Smooth muscle cell (in vitro differentiated cells): ENCODE measurements around the gene RBP3. TPM values are rescaled to one million over a fixed set of nuclear protein-coding genes. Genes with fewer than 3 reads are reported as not detected.

Source experiments
- DNase-seq: peaks from one replicate; lab custom pipeline; 2025; ENCODE audit not compliant: unreplicated experiment; lab: John Stamatoyannopoulos, UW
- H2AFZ ChIP-seq: fragments of 200-600 bp; sonication (generic); 2 replicates; pipeline ENCODE4 v1.6.0; 2016; ENCODE audit warnings: antibody characterized with exemption, low read depth, mild to moderate bottlenecking
- H3F3A ChIP-seq: fragments of 200-600 bp; sonication (generic); 2 replicates; pipeline ENCODE4 v1.6.0; 2017; ENCODE audit warnings: antibody characterized with exemption, low read depth
- H3K27ac ChIP-seq: fragments of 200-600 bp; sonication (generic); 2 replicates; pipeline ENCODE4 v1.5.1; 2016; ENCODE audit warnings: low read depth, mild to moderate bottlenecking
- H3K27me3 ChIP-seq: fragments of 200-600 bp; sonication (generic); 2 replicates; pipeline ENCODE4 v1.6.1; 2016; ENCODE audit warnings: low read depth, mild to moderate bottlenecking
- H3K36me3 ChIP-seq: fragments of 200-600 bp; sonication (generic); 2 replicates; pipeline ENCODE4 v1.5.1; 2016; ENCODE audit warnings: low read depth
- H3K4me1 ChIP-seq: fragments of 200-600 bp; sonication (generic); 2 replicates; pipeline ENCODE4 v1.5.1; 2016; ENCODE audit warnings: low read depth
- H3K4me2 ChIP-seq: fragments of 200-600 bp; sonication (generic); 2 replicates; pipeline ENCODE4 v1.6.0; 2016; ENCODE audit warnings: mild to moderate bottlenecking
- H3K4me3 ChIP-seq: fragments of 200-600 bp; sonication (generic); 2 replicates; pipeline ENCODE4 v1.5.1; 2016; ENCODE audit warnings: mild to moderate bottlenecking
- H3K79me2 ChIP-seq: fragments of 200-600 bp; sonication (generic); 2 replicates; pipeline ENCODE4 v1.6.0; 2016; ENCODE audit warnings: low read depth, mild to moderate bottlenecking
- H3K9ac ChIP-seq: fragments of 200-600 bp; sonication (generic); 2 replicates; pipeline ENCODE4 v1.6.0; 2016; ENCODE audit warnings: low read depth
- H3K9me3 ChIP-seq: fragments of 200-600 bp; sonication (generic); replicated peaks from 2 replicates; pipeline ENCODE4 v1.5.1; 2016; ENCODE audit warnings: low read depth
- H4K20me1 ChIP-seq: fragments of 200-600 bp; sonication (generic); 2 replicates; pipeline ENCODE4 v1.6.0; 2016; ENCODE audit warnings: low read depth
- CTCF ChIP-seq: fragments of 200-600 bp; sonication (generic); IDR thresholded peaks from 2 replicates; pipeline ENCODE4 v1.5.1; 2017; ENCODE audit warnings: borderline replicate concordance, mild to moderate bottlenecking, antibody characterized with exemption; ENCODE audit not compliant: insufficient read depth, poor library complexity, severe bottlenecking
- WGBS: methylation state at CpG from one replicate; pipeline ENCODE4 v1.1.7; 2016; ENCODE audit warnings: low lambda C conversion rate; 5-methylcytosine and 5-hydroxymethylcytosine counted together
- polyA plus RNA-seq: library from polyadenylated mRNA; unstranded; fragments of >200 nt; fragmentation: Nextera tagmentation; extraction: Ambion mirVana; gene quantifications from 2 replicates; pipeline ENCODE4 v1.2.1, GENCODE V29; 2016
- total RNA-seq: library from RNA; depleted of rRNA; stranded (reverse); fragments of >200 nt; gene quantifications from 2 replicates; pipeline ENCODE4 v1.2.3, GENCODE V29; 2014

Gene RBP3
- total and polyA plus RNA-seq, 2 experiments from 2014 or later = not detected

- H3K27ac ChIP-seq = no peak overlapping the region
- no peaks in the 10 kb centered on the region for H3F3A ChIP-seq
- no peaks in the 10 kb centered on the region for H3K79me2 ChIP-seq
- no peaks in the 10 kb centered on the region for H3K9me3 ChIP-seq
- H2AFZ ChIP-seq = no peak overlapping the region
- WGBS = 86% methylated on average over 5 of the region's 5 CpGs
- H3K4me2 ChIP-seq = no peak overlapping the region
- no peaks in the 10 kb centered on the region for H4K20me1 ChIP-seq
- H3K9ac ChIP-seq = no peak overlapping the region
- no peak overlapping the region for H3K4me3 ChIP-seq
- H3K36me3 ChIP-seq = no peaks in the 10 kb centered on the region
- no peak for TF ChIP-seq CTCF
- peaks cover 9% of the 10 kb centered on the region for H3K27me3 ChIP-seq
- DNase-seq = no peak
- H3K4me1 ChIP-seq = no peaks in the 10 kb centered on the region
These were observed 21.7 kb upstream of the RBP3 start for GRCh38 chr10:47326306-47326926.

GRCh38 chr10:47326927-47327330 lies 21.2 kb upstream of the RBP3 start:
- no peak for TF ChIP-seq CTCF
- no peaks in the 10 kb centered on the region for H3K36me3 ChIP-seq
- no peak overlapping the region for H2AFZ ChIP-seq
- 65% methylated on average over 11 of the region's 11 CpGs for WGBS
- no peak overlapping the region for H3K4me3 ChIP-seq
- H3F3A ChIP-seq = no peaks in the 10 kb centered on the region
- no peaks in the 10 kb centered on the region for H4K20me1 ChIP-seq
- H3K4me2 ChIP-seq = no peak overlapping the region
- H3K27ac ChIP-seq = no peak overlapping the region
- H3K9me3 ChIP-seq = no peaks in the 10 kb centered on the region
- DNase-seq = no peak
- no peaks in the 10 kb centered on the region for H3K4me1 ChIP-seq
- no peak overlapping the region for H3K9ac ChIP-seq
- no peaks in the 10 kb centered on the region for H3K79me2 ChIP-seq
- peaks cover 9% of the 10 kb centered on the region for H3K27me3 ChIP-seq

GRCh38 chr10:47329855-47330254 lies 18.3 kb upstream of the RBP3 start:
- Histone ChIP-seq H3K4me3 (no peak overlapping the region), H4K20me1 (no peaks in the 10 kb centered on the region), H2AFZ (no peak overlapping the region), H3K4me1 (no peaks in the 10 kb centered on the region), H3F3A (no peaks in the 10 kb centered on the region), H3K4me2 (no peak overlapping the region), H3K79me2 (no peaks in the 10 kb centered on the region), H3K9me3 (no peaks in the 10 kb centered on the region), H3K9ac (no peak overlapping the region), H3K27ac (no peak overlapping the region), H3K36me3 (no peaks in the 10 kb centered on the region), H3K27me3 (peaks cover 11% of the 10 kb centered on the region)
- no peak for TF ChIP-seq CTCF
- DNase-seq = no peak
- WGBS = 91% methylated on average over 4 of the region's 4 CpGs

GRCh38 chr10:47330366-47330765 lies 17.8 kb upstream of the RBP3 start:
- no peaks in the 10 kb centered on the region for H3F3A ChIP-seq
- no peak overlapping the region for H3K4me3 ChIP-seq
- TF ChIP-seq CTCF = no peak
- no peaks in the 10 kb centered on the region for H3K9me3 ChIP-seq
- no peak overlapping the region for H3K27ac ChIP-seq
- DNase-seq = no peak
- no peak overlapping the region for H3K4me2 ChIP-seq
- H3K79me2 ChIP-seq = no peaks in the 10 kb centered on the region
- no peaks in the 10 kb centered on the region for H3K36me3 ChIP-seq
- H4K20me1 ChIP-seq = no peaks in the 10 kb centered on the region
- no peak overlapping the region for H3K9ac ChIP-seq
- WGBS = 98% methylated on average over 3 of the region's 3 CpGs
- no peaks in the 10 kb centered on the region for H3K4me1 ChIP-seq
- no peak overlapping the region for H2AFZ ChIP-seq
- H3K27me3 ChIP-seq = peaks cover 10% of the 10 kb centered on the region
